ENCODE measurements around the gene PCDH20.

DNA sequence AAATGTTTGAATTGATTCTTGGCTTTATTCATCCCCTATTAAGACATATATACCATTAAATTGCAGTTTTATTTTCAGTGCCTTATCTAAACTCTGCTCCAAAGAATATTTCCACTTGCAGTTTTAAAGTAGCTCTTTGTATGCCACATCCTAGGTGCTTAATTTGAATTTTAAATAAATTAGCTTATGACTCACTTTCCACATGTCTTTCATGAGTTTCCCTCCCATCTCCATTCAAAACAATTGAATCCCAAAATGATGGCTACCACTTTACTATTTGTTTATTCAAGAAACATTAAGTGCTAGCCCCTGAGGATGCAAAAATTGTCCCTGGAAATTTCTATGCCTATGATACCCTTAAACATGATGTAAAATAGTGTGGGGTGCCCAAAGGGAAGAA, 19.5 kb downstream of the PCDH20 start:
- TF ChIP-seq, protein P1, sequence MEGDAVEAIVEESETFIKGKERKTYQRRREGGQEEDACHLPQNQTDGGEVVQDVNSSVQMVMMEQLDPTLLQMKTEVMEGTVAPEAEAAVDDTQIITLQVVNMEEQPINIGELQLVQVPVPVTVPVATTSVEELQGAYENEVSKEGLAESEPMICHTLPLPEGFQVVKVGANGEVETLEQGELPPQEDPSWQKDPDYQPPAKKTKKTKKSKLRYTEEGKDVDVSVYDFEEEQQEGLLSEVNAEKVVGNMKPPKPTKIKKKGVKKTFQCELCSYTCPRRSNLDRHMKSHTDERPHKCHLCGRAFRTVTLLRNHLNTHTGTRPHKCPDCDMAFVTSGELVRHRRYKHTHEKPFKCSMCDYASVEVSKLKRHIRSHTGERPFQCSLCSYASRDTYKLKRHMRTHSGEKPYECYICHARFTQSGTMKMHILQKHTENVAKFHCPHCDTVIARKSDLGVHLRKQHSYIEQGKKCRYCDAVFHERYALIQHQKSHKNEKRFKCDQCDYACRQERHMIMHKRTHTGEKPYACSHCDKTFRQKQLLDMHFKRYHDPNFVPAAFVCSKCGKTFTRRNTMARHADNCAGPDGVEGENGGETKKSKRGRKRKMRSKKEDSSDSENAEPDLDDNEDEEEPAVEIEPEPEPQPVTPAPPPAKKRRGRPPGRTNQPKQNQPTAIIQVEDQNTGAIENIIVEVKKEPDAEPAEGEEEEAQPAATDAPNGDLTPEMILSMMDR (IDR thresholded peaks at IDR 0.05) = no peak
- TF ChIP-seq POLR2A (IDR thresholded peaks at IDR 0.05) (no peak), EP300 (IDR thresholded peaks at IDR 0.05) (no peak)

Data from tibial nerve (tissue), 4 donors.